CD14-positive monocyte (primary cell): ENCODE measurements around the gene LAMC3. TPM values are rescaled to one million over a fixed set of nuclear protein-coding genes. Genes with fewer than 3 reads are reported as not detected.

Experiments used
- DNase-seq, 3 donors: peaks; one replicate each; pipeline ENCODE4 v3.0.0-alpha.2; 2011 to 2022
- H2AFZ ChIP-seq: 2 replicates; pipeline ENCODE4 v1.6.0; 2012; ENCODE audit warnings: mild to moderate bottlenecking, low read depth, low read length, inconsistent platforms; ENCODE audit not compliant: insufficient read depth, poor library complexity, severe bottlenecking
- H3K27ac ChIP-seq, 2 donors: 1 replicate in 1 of 2; 2 replicates in 1 of 2; pipeline ENCODE4 v1.5.1; 2012 to 2013; ENCODE audit warnings: low read length in 2 of 2, control low read depth in 1 of 2, inconsistent platforms in 1 of 2, low read depth in 1 of 2, mild to moderate bottlenecking in 1 of 2
- H3K27me3 ChIP-seq, 2 donors: one replicate each; pipeline versions ENCODE4 v1.6.0 to v1.6.1; 2011 to 2013; ENCODE audit warnings: low read length in 2 of 2; ENCODE audit not compliant: control insufficient read depth in 2 of 2, insufficient read depth in 2 of 2
- H3K36me3 ChIP-seq, 2 donors: replicated peaks in 1 of 2; 1 replicate in 1 of 2; 2 replicates in 1 of 2; pipeline versions ENCODE4 v1.5.1 to v1.6.1; 2012 to 2013; ENCODE audit warnings: low read length in 2 of 2, control low read depth in 1 of 2, inconsistent platforms in 1 of 2, mild to moderate bottlenecking in 1 of 2; ENCODE audit not compliant: insufficient read depth in 2 of 2, control insufficient read depth in 1 of 2
- H3K4me1 ChIP-seq, 2 donors: 1 replicate in 1 of 2; 2 replicates in 1 of 2; pipeline versions ENCODE4 v1.5.1 to v1.6.1; 2012 to 2013; ENCODE audit warnings: low read length in 2 of 2, control low read depth in 1 of 2, inconsistent platforms in 1 of 2, mild to moderate bottlenecking in 1 of 2, moderate library complexity in 1 of 2; ENCODE audit not compliant: insufficient read depth in 2 of 2, control insufficient read depth in 1 of 2
- H3K4me2 ChIP-seq: replicated peaks from 2 replicates; pipeline ENCODE3; 2012; ENCODE audit warnings: low read length, moderate library complexity, mild to moderate bottlenecking; ENCODE audit not compliant: poor library complexity, severe bottlenecking; ENCODE audit errors: extremely low read depth
- H3K4me3 ChIP-seq, 3 experiments: fragments of 200-600 bp in 1 of 3; sonication (generic) in 1 of 3; replicated peaks in 1 of 3; 1 replicate in 2 of 3; 2 replicates in 1 of 3; pipeline ENCODE4 v1.5.1; 2011 to 2013; ENCODE audit warnings: low read length in 3 of 3, mild to moderate bottlenecking in 3 of 3, control low read depth in 2 of 3, low read depth in 2 of 3, inconsistent platforms in 1 of 3, moderate library complexity in 1 of 3
- H3K79me2 ChIP-seq: 2 replicates; pipeline ENCODE4 v1.6.0; 2012; ENCODE audit warnings: mild to moderate bottlenecking, control low read depth, inconsistent platforms, low read length, moderate library complexity; ENCODE audit not compliant: insufficient read depth
- H3K9ac ChIP-seq: 2 replicates; pipeline ENCODE4 v1.6.0; 2017; ENCODE audit warnings: low read length, mild to moderate bottlenecking; ENCODE audit not compliant: insufficient read depth, poor library complexity, severe bottlenecking
- H3K9me3 ChIP-seq, 2 donors: replicated peaks in 1 of 2; 1 replicate in 1 of 2; 2 replicates in 1 of 2; pipeline versions ENCODE4 v1.5.1 to v1.6.1; 2012 to 2013; ENCODE audit warnings: low read length in 2 of 2, control low read depth in 1 of 2; ENCODE audit not compliant: control insufficient read depth in 1 of 2, insufficient read depth in 1 of 2
- H4K20me1 ChIP-seq: 2 replicates; pipeline ENCODE4 v1.6.0; 2012; ENCODE audit warnings: mild to moderate bottlenecking, low read length, control low read depth, moderate library complexity; ENCODE audit not compliant: insufficient read depth
- H3K27ac Mint-ChIP-seq, 7 donors: one replicate each; pipeline ENCODE4 v1.8.0; 2020; ENCODE audit warnings: mild to moderate bottlenecking in 7 of 7, mixed read lengths in 7 of 7, moderate library complexity in 6 of 7, inconsistent platforms in 2 of 7
- H3K27me3 Mint-ChIP-seq, 3 donors: one replicate each; pipeline ENCODE4 v1.8.0; 2021 to 2022; ENCODE audit warnings: low read depth in 3 of 3, mild to moderate bottlenecking in 3 of 3, mixed read lengths in 3 of 3, moderate library complexity in 3 of 3, inconsistent platforms in 1 of 3
- H3K36me3 Mint-ChIP-seq, 2 donors: one replicate each; pipeline ENCODE4 v1.8.0; 2020; ENCODE audit warnings: mixed read lengths in 2 of 2, inconsistent platforms in 1 of 2, mild to moderate bottlenecking in 1 of 2
- H3K4me1 Mint-ChIP-seq: one replicate; pipeline ENCODE4 v1.8.0; 2020; ENCODE audit warnings: mild to moderate bottlenecking, mixed read lengths
- H3K4me3 Mint-ChIP-seq, 2 donors: one replicate each; pipeline ENCODE4 v1.8.0; 2020; ENCODE audit warnings: mild to moderate bottlenecking in 2 of 2, mixed read lengths in 2 of 2, moderate library complexity in 1 of 2
- H3K9me3 Mint-ChIP-seq, 7 donors: one replicate each; pipeline ENCODE4 v1.8.0; 2020 to 2022; ENCODE audit warnings: mixed read lengths in 7 of 7, mild to moderate bottlenecking in 6 of 7, moderate library complexity in 6 of 7, inconsistent platforms in 2 of 7
- CTCF ChIP-seq: fragments of 200-600 bp; IDR thresholded peaks from one replicate; pipeline ENCODE4 v1.8.0; 2022; ENCODE audit warnings: antibody characterized with exemption, mild to moderate bottlenecking
- WGBS: methylation state at CpG from one replicate; pipeline ENCODE4 v1.1.5; 2013; ENCODE audit warnings: missing lambda C conversion rate; ENCODE audit not compliant: insufficient coverage; 5-methylcytosine and 5-hydroxymethylcytosine counted together
- intact Hi-C, 2 donors: fragments of 100-400 bp; cut with micrococcal nuclease; formaldehyde crosslinking; loops; one replicate each; pipeline versions ENCODE4 v1.15.0 to v1.15.1; 2023
- polyA plus RNA-seq, 3 donors: library from polyadenylated mRNA; depleted of rRNA in 1 of 3; unstranded in 2 of 3; stranded (reverse) in 1 of 3; fragments of 300-500 nt in 2 of 3; fragments of >200 nt in 1 of 3; fragmentation: Illumina TruSeq in 2 of 3; gene quantifications; 1 replicate in 2 of 3; 2 replicates in 1 of 3; pipeline ENCODE4 v1.2.3, GENCODE V29; 2012 to 2021

Gene LAMC3
- polyA plus RNA-seq, 3 donors, result 0.19 TPM; not detected in 2

GRCh38 chr9:131011274-131012022 lies 2.5 kb downstream of the LAMC3 start:
- peaks cover 10 to 29% of the 10 kb centered on the region in 2 donors for H3K27me3 ChIP-seq
- DNase-seq, result no peak
- peaks cover 33 to 54% (median 33%) of the 10 kb centered on the region in 3 donors for H3K27me3 Mint-ChIP-seq
- no peak overlapping the region for H3K4me2 ChIP-seq
- H3K36me3 ChIP-seq, result no peaks in the 10 kb centered on the region
- no peak overlapping the region for H3K4me3 Mint-ChIP-seq
- H3K9me3 Mint-ChIP-seq, result peaks cover 0 to 2% (median 2%) of the 10 kb centered on the region in 7 donors
- H3K4me1 Mint-ChIP-seq, result peaks cover 5% of the 10 kb centered on the region
- H3K79me2 ChIP-seq, result no peaks in the 10 kb centered on the region
- no peak overlapping the region for H2AFZ ChIP-seq
- intact Hi-C loops, result no loop called here
- TF ChIP-seq CTCF, result no peak
- H4K20me1 ChIP-seq, result no peaks in the 10 kb centered on the region
- H3K9ac ChIP-seq, result no peak overlapping the region
- H3K4me1 ChIP-seq, result peaks cover 0 to 7% of the 10 kb centered on the region in 2 donors
- 85% methylated on average over 5 of the region's 8 CpGs for WGBS
- H3K27ac ChIP-seq, result no peak overlapping the region
- H3K9me3 ChIP-seq, result no peaks in the 10 kb centered on the region
- no peak overlapping the region for H3K4me3 ChIP-seq
- H3K36me3 Mint-ChIP-seq, result no peaks in the 10 kb centered on the region
- peak overlapping the region in 1 of 7 donors; percentile 80 for H3K27ac Mint-ChIP-seq

- Histone ChIP-seq H3K27ac (no peak overlapping the region), H3K36me3 (no peaks in the 10 kb centered on the region), H3K4me1 (peaks cover 0 to 7% of the 10 kb centered on the region in 2 donors), H3K9ac (no peak overlapping the region), H3K27me3 (peaks cover 10 to 27% of the 10 kb centered on the region in 2 donors), H3K9me3 (no peaks in the 10 kb centered on the region), H3K4me3 (no peak overlapping the region), H3K4me2 (no peak overlapping the region), H2AFZ (no peak overlapping the region), H3K79me2 (no peaks in the 10 kb centered on the region), H4K20me1 (no peaks in the 10 kb centered on the region)
- Mint-ChIP-seq H3K27ac (peak overlapping the region in 1 of 7 donors; percentile 80), H3K4me1 (peaks cover 5% of the 10 kb centered on the region), H3K27me3 (peaks cover 29 to 54% (median 32%) of the 10 kb centered on the region in 3 donors), H3K36me3 (no peaks in the 10 kb centered on the region), H3K4me3 (no peak overlapping the region), H3K9me3 (peaks cover 0 to 2% (median 2%) of the 10 kb centered on the region in 7 donors)
- 91% methylated on average over 3 of the region's 6 CpGs for WGBS
- DNase-seq, result no peak
- intact Hi-C loops, result no loop called here
- no peak for TF ChIP-seq CTCF
Measured at GRCh38 chr9:131012023-131012334, 3.0 kb downstream of the LAMC3 start.
